Nephron (organoid): Measurements from ENCODE around the gene SSU72.

Source experiments
- H3K27ac Mint-ChIP-seq, 3 experiments: 2 replicates each; pipeline ENCODE4 v1.8.0; 2020; ENCODE audit warnings: mixed read lengths in 3 of 3, mild to moderate bottlenecking in 2 of 3, moderate library complexity in 1 of 3
- H3K27me3 Mint-ChIP-seq: 2 replicates; pipeline ENCODE4 v1.8.0; 2021; ENCODE audit warnings: low read depth, mild to moderate bottlenecking, moderate library complexity, mixed read lengths
- H3K36me3 Mint-ChIP-seq: 2 replicates; pipeline ENCODE4 v1.8.0; 2020; ENCODE audit warnings: low read depth, mixed read lengths
- H3K4me1 Mint-ChIP-seq: 2 replicates; pipeline ENCODE4 v1.8.0; 2020; ENCODE audit warnings: mixed read lengths
- H3K4me3 Mint-ChIP-seq, 3 experiments: 2 replicates each; pipeline ENCODE4 v1.8.0; 2020; ENCODE audit warnings: mild to moderate bottlenecking in 3 of 3, mixed read lengths in 3 of 3, moderate library complexity in 2 of 3
- H3K9me3 Mint-ChIP-seq: 2 replicates; pipeline ENCODE4 v1.8.0; 2020; ENCODE audit warnings: mixed read lengths
- TF ChIP-seq, protein P1 (sequence below), 3 experiments: fragments of 200-600 bp; sonication (generic); IDR thresholded peaks; one replicate each; pipeline ENCODE4 v1.5.0; 2021; ENCODE audit warnings: antibody characterized with exemption in 3 of 3; ENCODE audit not compliant: unreplicated experiment in 3 of 3

The SSU72 gene

GRCh38 chr1:1567152-1567875 is 7.3 kb downstream of the SSU72 start:
- H3K9me3 Mint-ChIP-seq, result no peaks in the 10 kb centered on the region
- H3K36me3 Mint-ChIP-seq, result peaks cover 49% of the 10 kb centered on the region
- H3K4me3 Mint-ChIP-seq, result peak overlapping the region in 2 of 3 experiments; percentile 59 to 74
- TF ChIP-seq, protein P1, sequence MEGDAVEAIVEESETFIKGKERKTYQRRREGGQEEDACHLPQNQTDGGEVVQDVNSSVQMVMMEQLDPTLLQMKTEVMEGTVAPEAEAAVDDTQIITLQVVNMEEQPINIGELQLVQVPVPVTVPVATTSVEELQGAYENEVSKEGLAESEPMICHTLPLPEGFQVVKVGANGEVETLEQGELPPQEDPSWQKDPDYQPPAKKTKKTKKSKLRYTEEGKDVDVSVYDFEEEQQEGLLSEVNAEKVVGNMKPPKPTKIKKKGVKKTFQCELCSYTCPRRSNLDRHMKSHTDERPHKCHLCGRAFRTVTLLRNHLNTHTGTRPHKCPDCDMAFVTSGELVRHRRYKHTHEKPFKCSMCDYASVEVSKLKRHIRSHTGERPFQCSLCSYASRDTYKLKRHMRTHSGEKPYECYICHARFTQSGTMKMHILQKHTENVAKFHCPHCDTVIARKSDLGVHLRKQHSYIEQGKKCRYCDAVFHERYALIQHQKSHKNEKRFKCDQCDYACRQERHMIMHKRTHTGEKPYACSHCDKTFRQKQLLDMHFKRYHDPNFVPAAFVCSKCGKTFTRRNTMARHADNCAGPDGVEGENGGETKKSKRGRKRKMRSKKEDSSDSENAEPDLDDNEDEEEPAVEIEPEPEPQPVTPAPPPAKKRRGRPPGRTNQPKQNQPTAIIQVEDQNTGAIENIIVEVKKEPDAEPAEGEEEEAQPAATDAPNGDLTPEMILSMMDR (IDR thresholded peaks at IDR 0.05; ENCODE audit: unreplicated experiment in 3 of 3), result no peak
- peaks cover 31% of the 10 kb centered on the region for H3K4me1 Mint-ChIP-seq
- H3K27ac Mint-ChIP-seq, result peak overlapping the region; percentile 15 to 78 (median 64)
- H3K27me3 Mint-ChIP-seq, result no peaks in the 10 kb centered on the region

DNA sequence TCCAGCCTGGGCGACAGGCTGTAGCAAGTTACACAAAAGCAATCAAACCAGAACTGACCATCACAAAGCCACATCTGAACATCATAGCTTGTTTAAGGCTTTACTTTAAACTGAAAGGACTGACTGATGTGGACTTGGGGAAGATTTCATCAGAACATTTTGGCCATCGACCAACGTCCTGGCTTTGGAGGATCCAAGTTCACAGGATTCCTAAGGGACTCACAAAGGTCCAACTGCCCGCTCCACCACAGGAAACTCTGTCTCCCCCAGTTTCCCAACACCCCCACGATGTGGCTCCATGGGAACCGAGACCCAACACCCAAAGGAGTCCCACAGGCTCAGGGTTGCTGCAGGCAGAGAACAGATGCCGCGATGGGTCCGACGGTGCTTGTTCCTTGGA is 9.3 kb downstream of the SSU72 start:
- no peaks in the 10 kb centered on the region for H3K27me3 Mint-ChIP-seq
- no peak overlapping the region for H3K4me3 Mint-ChIP-seq
- no peaks in the 10 kb centered on the region for H3K9me3 Mint-ChIP-seq
- H3K36me3 Mint-ChIP-seq, result peaks cover 53% of the 10 kb centered on the region
- peaks cover 27% of the 10 kb centered on the region for H3K4me1 Mint-ChIP-seq
- no peak overlapping the region for H3K27ac Mint-ChIP-seq
- TF ChIP-seq, protein P1 (IDR thresholded peaks at IDR 0.05; ENCODE audit: unreplicated experiment in 3 of 3), result no peak

GRCh38 chr1:1564268-1564667 is 10.4 kb downstream of the SSU72 start:
- Mint-ChIP-seq H3K4me1 (peaks cover 16% of the 10 kb centered on the region), H3K36me3 (peaks cover 48% of the 10 kb centered on the region), H3K9me3 (no peaks in the 10 kb centered on the region), H3K27ac (no peak overlapping the region), H3K27me3 (no peaks in the 10 kb centered on the region), H3K4me3 (no peak overlapping the region)
- TF ChIP-seq, protein P1 (IDR thresholded peaks at IDR 0.05; ENCODE audit: unreplicated experiment in 3 of 3), result no peak

DNA sequence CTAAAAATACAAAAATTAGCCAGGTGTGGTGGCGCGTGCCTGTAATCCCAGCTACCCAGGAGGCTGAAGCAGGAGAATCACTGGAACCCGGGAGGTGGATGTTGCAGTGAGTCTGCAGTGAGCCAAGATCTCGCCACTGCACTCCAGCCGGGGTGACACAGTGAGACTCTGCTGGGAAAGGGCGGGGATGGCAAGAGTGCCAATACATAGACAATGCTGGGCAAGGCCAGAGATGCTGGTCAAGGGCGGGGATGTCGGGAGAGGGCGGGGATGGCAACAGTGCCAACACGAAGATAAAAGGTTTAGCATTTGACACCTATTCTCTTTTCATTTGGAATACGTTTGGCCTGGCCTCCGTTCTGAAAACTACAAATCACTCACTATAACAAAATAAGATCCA is 11.0 kb downstream of the SSU72 start:
- H3K9me3 Mint-ChIP-seq, result no peaks in the 10 kb centered on the region
- no peak overlapping the region for H3K4me3 Mint-ChIP-seq
- no peaks in the 10 kb centered on the region for H3K27me3 Mint-ChIP-seq
- no peak overlapping the region for H3K27ac Mint-ChIP-seq
- H3K4me1 Mint-ChIP-seq, result peaks cover 18% of the 10 kb centered on the region
- peaks cover 53% of the 10 kb centered on the region for H3K36me3 Mint-ChIP-seq
- TF ChIP-seq, protein P1 (IDR thresholded peaks at IDR 0.05; ENCODE audit: unreplicated experiment in 3 of 3), result no peak

- peaks cover 19% of the 10 kb centered on the region for H3K4me1 Mint-ChIP-seq
- no peak overlapping the region for H3K27ac Mint-ChIP-seq
- H3K27me3 Mint-ChIP-seq, result no peaks in the 10 kb centered on the region
- H3K4me3 Mint-ChIP-seq, result no peak overlapping the region
- no peaks in the 10 kb centered on the region for H3K9me3 Mint-ChIP-seq
- H3K36me3 Mint-ChIP-seq, result peaks cover 54% of the 10 kb centered on the region
- TF ChIP-seq, protein P1 (IDR thresholded peaks at IDR 0.05; ENCODE audit: unreplicated experiment in 3 of 3), result no peak
Measured at GRCh38 chr1:1562556-1563195, 12.0 kb downstream of the SSU72 start.
